Transverse colon (tissue), 4 donors: ENCODE data around the gene GLOD5. TPM values are rescaled to one million over a fixed set of nuclear protein-coding genes. Genes with fewer than 3 reads are reported as not detected.

ENCODE experiments used
- DNase-seq: peaks from one replicate; pipeline ENCODE4 v3.0.0-alpha.2; 2019
- H3K27ac ChIP-seq, 4 donors: fragments of 200-600 bp; sonication (generic); 2 replicates each; pipeline ENCODE4 v1.5.1; 2016 to 2018; ENCODE audit warnings: inconsistent platforms in 4 of 4
- H3K27me3 ChIP-seq: fragments of 200-600 bp; sonication (generic); 2 replicates; pipeline ENCODE4 v1.5.1; 2017; ENCODE audit warnings: inconsistent platforms
- H3K36me3 ChIP-seq, 4 donors: fragments of 200-600 bp; sonication (generic); 2 replicates each; pipeline ENCODE4 v1.5.1; 2017 to 2019; ENCODE audit warnings: inconsistent platforms in 4 of 4
- H3K4me1 ChIP-seq, 4 donors: fragments of 200-600 bp; sonication (generic); 2 replicates each; pipeline ENCODE4 v1.5.1; 2017 to 2020; ENCODE audit warnings: inconsistent platforms in 4 of 4
- H3K4me3 ChIP-seq, 4 donors: fragments of 200-600 bp; sonication (generic); 1 replicate in 1 of 4; 2 replicates in 3 of 4; pipeline versions ENCODE4 v1.5.1 to v1.6.1; 2017 to 2019; ENCODE audit warnings: inconsistent platforms in 4 of 4
- H3K9me3 ChIP-seq, 2 donors: fragments of 200-600 bp; sonication (generic); 2 replicates each; pipeline ENCODE4 v1.5.1; 2017 to 2019; ENCODE audit warnings: inconsistent platforms in 2 of 2
- EP300 ChIP-seq: sonication (generic); formaldehyde crosslinking; IDR thresholded peaks from one replicate; pipeline ENCODE4 v1.6.1; 2017; ENCODE audit warnings: antibody characterized with exemption, low read depth
- POLR2A ChIP-seq: fragments of 450-650 bp; IDR thresholded peaks from one replicate; pipeline ENCODE4 v1.6.1; 2016; ENCODE audit warnings: antibody characterized with exemption, mild to moderate bottlenecking, moderate library complexity
- POLR2AphosphoS5 ChIP-seq, 3 donors: sonication (generic); formaldehyde crosslinking; IDR thresholded peaks; one replicate each; pipeline ENCODE4 v1.6.1; 2016; ENCODE audit warnings: antibody characterized with exemption in 3 of 3
- WGBS, 2 donors: methylation state at CpG; one replicate each; pipeline ENCODE4 v1.1.5; 2018; ENCODE audit warnings: low coverage in 1 of 2; 5-methylcytosine and 5-hydroxymethylcytosine counted together
- in situ Hi-C, 4 donors: fragments of 200-750 bp; cut with MboI; loops; one replicate each; pipeline versions ENCODE4 v1.15.0 to v1.15.1; 2017; ENCODE audit warnings: low sequenced_read_pairs in 3 of 4, low pct_ligation_motif_present in 1 of 4, low pct_unique_long_range_greater_than_20kb in 1 of 4
- intact Hi-C: fragments of 100-400 bp; cut with DNase I; formaldehyde crosslinking; loops from one replicate; pipeline ENCODE4 v1.15.1; 2023; ENCODE audit warnings: low total_unique reads
- total RNA-seq, 4 donors: library from RNA; depleted of rRNA; stranded (reverse); fragments of >200 nt; gene quantifications; one replicate each; pipeline ENCODE4 v1.1.0, GENCODE V29; 2016
- TF ChIP-seq, protein P1 (sequence below), 5 experiments: fragments of 200-600 bp in 3 of 5; fragments of 450-650 bp in 2 of 5; sonication (generic) in 3 of 5; IDR thresholded peaks; 1 replicate in 2 of 5; 2 replicates in 3 of 5; pipeline ENCODE4 v1.5.1; 2016 to 2017; ENCODE audit warnings: antibody characterized with exemption in 5 of 5, inconsistent platforms in 3 of 5, mild to moderate bottlenecking in 2 of 5, moderate library complexity in 1 of 5

Gene GLOD5
- total RNA-seq, 4 donors from 2014 or later = 4.8 to 18.4 TPM; not detected in 2

DNA sequence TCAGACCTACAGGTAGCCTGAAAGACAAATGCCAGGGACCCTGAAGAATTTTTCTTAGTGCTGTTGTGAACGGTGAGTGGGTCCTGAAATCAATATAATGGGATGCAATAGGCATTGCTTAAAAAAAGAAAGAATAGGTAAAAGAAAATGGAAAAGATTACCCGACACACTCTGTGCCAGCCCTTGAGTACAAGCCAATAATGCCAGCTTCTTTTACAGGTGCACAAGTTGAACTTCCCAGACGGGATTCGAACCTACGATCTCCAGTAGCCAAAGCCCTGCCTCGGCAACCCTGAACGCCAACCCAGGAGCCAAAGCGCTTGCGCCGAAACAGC is 24.7 kb upstream of the GLOD5 start:
- intact Hi-C loops (no loop called here), in situ Hi-C loops (no loop called here)
- H3K4me1 ChIP-seq = peaks cover 0 to 6% (median 0%) of the 10 kb centered on the region in 4 donors
- no peaks in the 10 kb centered on the region for H3K27me3 ChIP-seq
- no peaks in the 10 kb centered on the region for H3K9me3 ChIP-seq
- DNase-seq = no peak
- WGBS, 2 donors = 53% methylated on average over 10 of the region's 10 CpGs; no CpG with 5 or more reads in 1 of the 2 donors
- peak overlapping the region in 1 of 4 donors; percentile 27 for H3K4me3 ChIP-seq
- H3K27ac ChIP-seq = peak overlapping the region; percentile 81 to 94 (median 92)
- no peaks in the 10 kb centered on the region for H3K36me3 ChIP-seq
- TF ChIP-seq POLR2A (no peak), POLR2AphosphoS5 (IDR thresholded peaks at IDR 0.05) (no peak), EP300 (no peak)
- TF ChIP-seq, protein P1, sequence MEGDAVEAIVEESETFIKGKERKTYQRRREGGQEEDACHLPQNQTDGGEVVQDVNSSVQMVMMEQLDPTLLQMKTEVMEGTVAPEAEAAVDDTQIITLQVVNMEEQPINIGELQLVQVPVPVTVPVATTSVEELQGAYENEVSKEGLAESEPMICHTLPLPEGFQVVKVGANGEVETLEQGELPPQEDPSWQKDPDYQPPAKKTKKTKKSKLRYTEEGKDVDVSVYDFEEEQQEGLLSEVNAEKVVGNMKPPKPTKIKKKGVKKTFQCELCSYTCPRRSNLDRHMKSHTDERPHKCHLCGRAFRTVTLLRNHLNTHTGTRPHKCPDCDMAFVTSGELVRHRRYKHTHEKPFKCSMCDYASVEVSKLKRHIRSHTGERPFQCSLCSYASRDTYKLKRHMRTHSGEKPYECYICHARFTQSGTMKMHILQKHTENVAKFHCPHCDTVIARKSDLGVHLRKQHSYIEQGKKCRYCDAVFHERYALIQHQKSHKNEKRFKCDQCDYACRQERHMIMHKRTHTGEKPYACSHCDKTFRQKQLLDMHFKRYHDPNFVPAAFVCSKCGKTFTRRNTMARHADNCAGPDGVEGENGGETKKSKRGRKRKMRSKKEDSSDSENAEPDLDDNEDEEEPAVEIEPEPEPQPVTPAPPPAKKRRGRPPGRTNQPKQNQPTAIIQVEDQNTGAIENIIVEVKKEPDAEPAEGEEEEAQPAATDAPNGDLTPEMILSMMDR (IDR thresholded peaks at IDR 0.05) = no peak

DNA sequence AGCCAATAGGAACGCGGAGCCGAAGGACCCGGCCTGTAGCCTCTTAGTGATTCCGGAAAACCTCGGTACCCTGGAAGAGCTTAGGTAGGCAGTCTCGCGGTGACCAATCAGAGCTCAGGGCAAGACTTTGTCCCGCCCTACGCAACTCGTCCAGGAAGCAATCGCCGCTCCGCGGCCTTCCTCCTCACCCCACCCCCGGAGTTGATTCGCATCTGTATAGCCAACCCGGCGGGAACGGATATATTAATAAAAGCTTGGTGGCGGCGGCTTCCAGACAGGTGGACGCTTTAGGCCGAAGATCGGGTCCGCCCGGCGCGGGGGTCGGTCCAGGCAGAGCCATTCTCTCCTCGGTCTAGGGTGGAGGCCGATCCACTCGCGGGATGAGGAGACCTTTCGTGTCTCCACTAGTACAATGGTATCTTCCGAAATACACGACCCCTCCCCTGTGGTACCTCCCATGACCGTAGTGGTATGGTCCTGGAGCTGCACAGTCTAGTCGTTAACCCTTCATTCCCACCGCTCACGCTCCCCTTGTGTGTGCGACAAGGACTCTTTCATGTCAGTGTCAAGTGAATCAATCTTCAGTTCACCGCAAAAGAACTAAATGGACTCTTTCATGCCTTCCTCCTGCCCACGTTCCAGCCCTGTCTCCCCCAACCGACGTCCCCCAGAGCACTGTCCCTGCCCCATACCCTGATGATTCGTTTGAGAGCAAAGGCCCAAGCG is 24.2 kb upstream of the GLOD5 start:
- TF ChIP-seq EP300 (no peak), POLR2A (peak; percentile 71), POLR2AphosphoS5 (IDR thresholded peaks at IDR 0.05) (peak in 2 of 3 donors; percentile 72 to 78)
- TF ChIP-seq, protein P1 (IDR thresholded peaks at IDR 0.05) = no peak
- H3K27me3 ChIP-seq = no peaks in the 10 kb centered on the region
- H3K9me3 ChIP-seq = no peaks in the 10 kb centered on the region
- peak; percentile 91 for DNase-seq
- intact Hi-C loops = no loop called here
- 38% methylated on average over 48 of the region's 48 CpGs; no CpG with 5 or more reads in 1 of the 2 donors for WGBS, 2 donors
- peak overlapping the region; percentile 41 to 66 (median 50) for H3K4me3 ChIP-seq
- H3K27ac ChIP-seq = peak overlapping the region; percentile 81 to 94 (median 92)
- H3K36me3 ChIP-seq = no peaks in the 10 kb centered on the region
- peaks cover 0 to 6% (median 0%) of the 10 kb centered on the region in 4 donors for H3K4me1 ChIP-seq
- in situ Hi-C loops = no loop called here

- Histone ChIP-seq H3K4me3 (peak overlapping the region; percentile 41 to 66 (median 50)), H3K27me3 (no peaks in the 10 kb centered on the region), H3K27ac (peak overlapping the region; percentile 81 to 94 (median 92)), H3K36me3 (no peaks in the 10 kb centered on the region), H3K9me3 (no peaks in the 10 kb centered on the region), H3K4me1 (peaks cover 0 to 6% (median 0%) of the 10 kb centered on the region in 4 donors)
- DNase-seq = no peak
- WGBS, 2 donors = 58% methylated on average over 7 of the region's 7 CpGs; no CpG with 5 or more reads in 1 of the 2 donors
- in situ Hi-C loops (no loop called here), intact Hi-C loops (no loop called here)
- TF ChIP-seq EP300 = no peak
- no peak for TF ChIP-seq POLR2AphosphoS5 (IDR thresholded peaks at IDR 0.05)
- TF ChIP-seq, protein P1 (IDR thresholded peaks at IDR 0.05) = no peak
- no peak for TF ChIP-seq POLR2A
Measured at GRCh38 chrX:48737940-48738339, 23.6 kb upstream of the GLOD5 start.

DNA sequence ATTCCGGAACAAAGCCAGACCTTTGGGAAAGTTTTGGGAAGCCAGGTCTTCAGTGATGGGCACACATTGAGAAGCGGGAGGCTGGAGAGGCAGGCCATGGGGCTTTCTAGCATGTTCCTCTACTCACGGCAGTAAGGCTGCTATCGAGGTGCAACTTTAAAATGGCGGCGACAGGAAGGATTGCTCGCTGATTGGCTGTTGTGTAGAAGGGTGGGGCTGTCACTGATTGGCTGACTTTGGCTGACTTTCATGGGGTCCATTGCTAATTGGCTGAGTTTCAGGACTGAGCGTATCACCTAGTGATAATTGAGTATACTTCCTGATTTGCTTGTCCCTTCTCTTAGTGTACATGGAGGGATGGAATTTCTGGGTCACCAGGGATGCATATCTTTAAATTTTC is 19.7 kb upstream of the GLOD5 start:
- Histone ChIP-seq H3K9me3 (no peaks in the 10 kb centered on the region), H3K4me1 (peaks cover 0 to 6% (median 0%) of the 10 kb centered on the region in 4 donors), H3K36me3 (no peaks in the 10 kb centered on the region), H3K27ac (no peak overlapping the region), H3K27me3 (no peaks in the 10 kb centered on the region), H3K4me3 (no peak overlapping the region)
- intact Hi-C loops = no loop called here
- in situ Hi-C loops = no loop called here
- no peak for DNase-seq
- TF ChIP-seq EP300 (no peak), POLR2A (no peak), POLR2AphosphoS5 (IDR thresholded peaks at IDR 0.05) (no peak)
- TF ChIP-seq, protein P1 (IDR thresholded peaks at IDR 0.05) = no peak
- WGBS, 2 donors = 95% methylated on average over 8 of the region's 8 CpGs; no CpG with 5 or more reads in 1 of the 2 donors
